HT1080 (cell line): ENCODE results near the gene SPSB1. TPM values are rescaled to one million over a fixed set of nuclear protein-coding genes. Genes with fewer than 3 reads are reported as not detected.

Experiments
- DNase-seq: peaks from one replicate; pipeline ENCODE4 v3.0.0-alpha.2; 2015; ENCODE audit warnings: low read depth
- total RNA-seq: library from RNA; depleted of rRNA; stranded (reverse); fragments of >200 nt; shearing (Covaris generic); gene quantifications from 2 replicates; pipeline ENCODE4 v1.2.3, GENCODE V29; 2014

The SPSB1 gene
- total RNA-seq, 1 experiment from 2014 or later = 18.3 TPM

GRCh38 chr1:9258629-9259028 lies 34.1 kb upstream of the SPSB1 start:
- DNase-seq = no peak

GRCh38 chr1:9260059-9260766 lies 32.5 kb upstream of the SPSB1 start:
- DNase-seq = no peak

DNA sequence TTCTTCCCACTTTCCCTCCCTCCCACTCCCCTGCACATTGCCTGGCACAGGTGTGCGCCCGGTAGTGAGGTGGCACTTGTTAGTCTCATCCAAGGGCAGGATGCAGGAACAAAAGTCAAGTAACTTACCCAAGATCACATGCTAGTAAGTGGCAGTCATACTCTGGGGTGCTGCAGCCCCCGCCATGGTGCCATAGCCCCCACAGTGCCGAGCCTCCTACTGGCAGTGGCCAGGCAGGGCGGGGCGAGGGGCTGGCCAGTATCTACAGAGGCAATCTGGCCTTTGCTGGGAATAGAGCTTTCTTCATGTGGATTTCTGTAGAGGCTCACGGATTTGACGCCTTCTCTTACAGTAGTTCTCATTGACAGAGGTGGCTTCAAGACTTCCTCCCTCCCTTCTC lies 31.2 kb upstream of the SPSB1 start:
- DNase-seq = no peak

DNA sequence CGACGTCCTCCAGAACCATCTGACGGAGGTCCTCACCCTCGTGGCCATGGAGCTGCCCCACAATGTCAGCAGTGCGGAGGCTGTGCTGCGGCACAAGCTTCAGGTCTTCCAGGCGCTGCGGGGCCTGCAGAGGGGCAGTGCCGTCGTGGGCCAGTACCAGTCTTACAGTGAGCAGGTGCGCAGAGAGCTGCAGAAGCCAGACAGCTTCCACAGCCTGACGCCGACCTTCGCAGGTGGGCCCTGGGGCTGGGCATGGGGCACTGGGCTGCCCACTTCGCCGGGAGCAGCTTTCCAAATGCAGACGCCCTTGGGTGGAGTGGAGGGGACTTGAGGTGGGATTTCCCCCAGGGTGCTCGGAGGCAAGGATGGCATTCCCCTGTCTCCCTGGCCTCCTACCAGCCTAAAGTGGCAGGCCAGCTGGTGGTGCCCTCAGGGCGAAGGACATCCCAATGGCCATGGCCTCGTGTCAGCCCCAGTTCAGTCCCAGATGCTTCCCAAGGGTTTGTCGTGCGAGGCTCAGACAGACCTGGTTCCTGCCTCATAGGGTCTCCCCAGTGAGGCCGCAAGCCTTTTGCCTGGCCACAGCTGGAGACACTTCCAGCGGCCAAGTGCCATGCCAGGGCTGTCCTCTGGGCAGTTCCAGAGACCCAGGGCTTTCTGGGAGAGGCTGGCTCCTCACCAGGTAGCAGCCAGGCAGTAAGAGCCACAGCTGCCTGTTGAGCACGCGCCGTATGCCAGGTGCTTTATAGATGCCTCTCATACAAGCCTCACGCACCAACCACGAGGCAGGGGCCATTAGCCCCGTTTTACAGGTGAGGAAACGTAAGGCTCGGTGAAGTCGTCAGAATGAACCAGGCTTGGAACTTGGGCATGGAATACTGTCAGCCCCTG lies 30.4 kb upstream of the SPSB1 start:
- no peak for DNase-seq

DNA sequence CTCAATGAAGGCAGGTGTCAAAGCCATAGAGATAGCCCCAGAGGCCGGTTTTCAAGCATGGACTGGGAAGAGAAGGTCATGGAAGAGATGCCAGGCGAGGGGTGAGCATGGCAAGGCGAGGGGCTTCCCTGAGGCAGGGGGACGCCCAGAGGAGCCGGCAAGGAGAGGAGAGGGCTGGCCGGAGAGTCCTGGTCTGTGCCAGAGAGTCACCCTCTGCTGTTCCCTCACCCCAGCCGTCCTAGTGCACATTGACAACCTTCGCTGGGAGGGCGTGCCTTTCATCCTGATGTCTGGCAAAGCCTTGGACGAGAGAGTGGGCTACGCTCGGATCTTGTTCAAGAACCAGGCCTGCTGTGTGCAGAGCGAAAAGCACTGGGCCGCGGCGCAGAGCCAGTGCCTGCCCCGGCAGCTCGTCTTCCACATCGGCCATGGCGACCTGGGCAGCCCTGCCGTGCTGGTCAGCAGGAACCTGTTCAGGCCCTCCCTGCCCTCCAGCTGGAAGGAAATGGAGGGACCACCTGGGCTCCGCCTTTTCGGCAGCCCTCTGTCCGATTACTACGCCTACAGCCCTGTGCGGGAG lies 29.3 kb upstream of the SPSB1 start:
- no peak for DNase-seq

DNA sequence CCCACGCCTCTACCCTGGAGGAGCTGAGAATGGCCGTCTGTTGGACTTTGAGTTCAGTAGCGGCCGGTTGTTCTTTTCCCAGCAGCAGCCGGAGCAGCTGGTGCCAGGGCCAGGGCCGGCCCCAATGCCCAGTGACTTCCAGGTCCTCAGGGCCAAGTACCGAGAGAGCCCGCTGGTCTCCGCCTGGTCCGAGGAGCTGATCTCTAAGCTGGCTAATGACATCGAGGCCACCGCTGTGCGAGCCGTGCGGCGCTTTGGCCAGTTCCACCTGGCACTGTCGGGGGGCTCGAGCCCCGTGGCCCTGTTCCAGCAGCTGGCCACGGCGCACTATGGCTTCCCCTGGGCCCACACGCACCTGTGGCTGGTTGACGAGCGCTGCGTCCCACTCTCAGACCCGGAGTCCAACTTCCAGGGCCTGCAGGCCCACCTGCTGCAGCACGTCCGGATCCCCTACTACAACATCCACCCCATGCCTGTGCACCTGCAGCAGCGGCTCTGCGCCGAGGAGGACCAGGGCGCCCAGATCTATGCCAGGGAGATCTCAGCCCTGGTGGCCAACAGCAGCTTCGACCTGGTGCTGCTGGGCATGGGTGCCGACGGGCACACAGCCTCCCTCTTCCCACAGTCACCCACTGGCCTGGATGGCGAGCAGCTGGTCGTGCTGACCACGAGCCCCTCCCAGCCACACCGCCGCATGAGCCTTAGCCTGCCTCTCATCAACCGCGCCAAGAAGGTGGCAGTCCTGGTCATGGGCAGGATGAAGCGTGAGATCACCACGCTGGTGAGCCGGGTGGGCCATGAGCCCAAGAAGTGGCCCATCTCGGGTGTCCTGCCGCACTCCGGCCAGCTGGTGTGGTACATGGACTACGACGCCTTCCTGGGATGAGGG lies 28.5 kb upstream of the SPSB1 start:
- no peak for DNase-seq

DNA sequence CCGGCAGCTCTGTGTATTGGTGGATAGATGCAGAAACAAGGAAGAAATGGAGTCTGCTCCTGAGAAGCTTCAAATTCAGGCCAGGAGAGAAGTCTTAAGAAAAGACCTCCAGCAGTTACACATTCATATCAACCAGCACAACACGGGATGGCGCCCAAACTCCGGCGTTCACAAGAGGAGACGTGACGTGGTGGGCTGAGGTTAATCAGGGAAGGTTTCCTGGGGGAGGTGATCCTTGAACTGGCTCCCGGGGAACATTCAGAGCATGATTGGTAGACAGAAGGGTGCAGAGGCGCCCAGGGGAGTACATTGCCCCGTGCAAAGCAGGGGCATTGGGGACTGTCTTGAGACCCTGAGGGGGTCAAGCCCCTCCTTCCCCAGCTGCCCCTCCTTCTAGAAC lies 27.7 kb upstream of the SPSB1 start:
- DNase-seq = no peak

DNA sequence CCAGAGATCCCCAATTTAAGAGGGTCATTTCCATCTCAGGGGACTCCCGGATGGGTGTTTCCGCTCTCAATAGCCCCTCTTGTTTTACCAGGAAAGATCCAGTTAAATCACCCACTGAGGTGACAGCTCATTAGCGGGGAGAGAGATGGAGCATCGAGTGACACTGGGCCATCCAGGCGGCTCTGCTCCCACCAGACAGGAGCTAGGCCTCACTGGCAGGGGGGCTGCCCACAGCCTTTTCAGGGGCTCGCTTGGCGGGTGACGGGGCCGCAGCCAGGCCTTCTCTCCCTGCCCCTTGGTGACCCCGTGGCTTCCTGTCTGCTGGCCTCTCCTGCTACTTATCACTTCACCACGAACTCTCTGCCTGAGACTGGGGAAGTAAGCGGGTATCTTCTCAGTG lies 26.7 kb upstream of the SPSB1 start:
- no peak for DNase-seq

- DNase-seq = no peak
Observed at GRCh38 chr1:9267352-9267686, 25.4 kb upstream of the SPSB1 start.

- no peak for DNase-seq
Observed at GRCh38 chr1:9267827-9268581, 24.7 kb upstream of the SPSB1 start.

GRCh38 chr1:9269078-9269501 lies 23.6 kb upstream of the SPSB1 start:
- DNase-seq = peak; percentile 41

DNA sequence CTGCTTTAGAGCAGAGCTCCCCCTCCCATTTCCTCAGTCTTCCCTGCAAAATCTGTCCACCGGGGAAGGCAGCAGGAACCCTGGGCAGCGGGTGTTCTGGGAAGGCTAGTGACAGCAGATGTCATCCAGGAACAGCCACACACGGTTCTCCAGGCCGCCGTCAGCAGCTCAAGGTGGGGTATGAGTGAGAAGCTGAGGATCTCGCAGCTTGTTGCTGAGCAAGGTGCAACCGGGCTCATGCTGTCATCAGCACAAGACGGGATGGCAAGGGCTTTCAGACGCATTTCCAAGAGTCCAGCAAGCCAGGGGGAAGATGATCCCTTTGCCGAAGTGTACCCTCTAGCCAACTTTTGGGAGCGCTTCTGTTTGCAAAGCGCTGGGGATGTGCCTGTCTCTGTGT lies 23.0 kb upstream of the SPSB1 start:
- DNase-seq = no peak

DNA sequence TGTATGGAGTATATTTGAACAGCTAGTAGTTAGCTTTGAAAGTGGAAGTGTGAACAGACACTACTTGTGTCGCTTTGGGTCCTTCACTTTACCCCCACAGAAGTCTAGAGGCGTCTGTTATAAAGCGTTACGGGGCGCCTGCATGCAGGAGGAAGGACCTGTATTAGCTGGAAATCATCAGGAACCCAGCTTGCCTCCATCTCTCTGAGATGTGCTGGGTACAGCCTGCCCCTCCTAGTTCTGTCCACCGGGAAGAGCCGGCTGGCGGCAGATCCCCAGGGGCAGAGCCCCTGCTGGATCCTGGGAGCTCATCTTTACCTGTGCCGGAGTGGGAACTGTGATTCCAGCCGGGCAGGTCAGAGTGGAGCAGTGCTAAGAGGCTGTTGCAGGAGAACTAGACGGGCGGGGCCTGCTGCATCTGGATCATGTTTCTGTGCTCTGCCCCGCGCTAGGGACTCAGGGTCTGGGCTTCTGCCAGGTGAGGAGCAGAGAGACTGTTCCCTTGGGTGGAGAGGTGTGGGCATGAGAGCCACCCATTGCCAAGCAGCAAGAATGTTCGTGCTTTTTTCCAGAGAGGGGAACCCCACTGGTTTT lies 22.3 kb upstream of the SPSB1 start:
- no peak for DNase-seq

- DNase-seq = no peak
Observed at GRCh38 chr1:9271283-9271682, 21.4 kb upstream of the SPSB1 start.

GRCh38 chr1:9271861-9272595 lies 20.7 kb upstream of the SPSB1 start:
- no peak for DNase-seq

DNA sequence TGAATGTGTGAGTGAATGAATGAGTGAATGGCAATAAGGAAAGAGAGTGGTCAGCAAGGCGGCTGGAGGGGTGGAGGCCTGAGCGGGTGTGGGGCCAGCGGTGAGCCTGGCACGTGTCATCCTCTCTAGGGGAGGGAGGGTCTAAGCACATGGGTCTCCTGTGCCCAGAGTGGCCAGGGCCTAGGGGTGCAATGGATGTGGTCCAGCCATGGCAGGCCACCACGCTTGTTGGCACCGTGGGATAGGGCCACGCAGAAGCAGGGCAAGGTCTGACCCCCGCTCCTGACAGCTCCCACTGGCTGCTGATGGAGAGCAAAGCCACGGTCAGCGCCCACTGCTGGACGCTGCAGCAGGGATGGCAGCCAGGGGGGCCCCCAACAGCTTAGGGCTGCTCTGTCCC lies 19.5 kb upstream of the SPSB1 start:
- DNase-seq = no peak

DNA sequence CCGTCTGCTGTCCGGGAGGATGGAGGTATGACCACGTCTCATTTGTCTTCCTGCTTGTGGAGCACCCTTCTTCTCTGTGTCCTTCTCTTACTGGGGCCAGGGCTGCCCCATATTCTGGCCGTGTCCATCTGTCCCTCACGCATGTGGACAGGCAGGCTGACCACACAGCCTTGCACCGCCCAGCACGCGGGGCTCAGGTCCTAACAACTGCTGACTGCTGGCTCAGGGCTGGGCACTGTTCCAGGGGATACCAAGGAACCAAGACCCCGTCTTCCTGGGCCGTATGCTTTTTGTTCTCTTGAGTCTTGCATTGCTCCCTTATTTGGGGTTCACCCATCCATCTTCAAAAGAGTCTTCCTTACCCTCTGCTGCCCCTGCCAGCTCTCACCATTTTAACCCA lies 17.5 kb upstream of the SPSB1 start:
- no peak for DNase-seq

DNA sequence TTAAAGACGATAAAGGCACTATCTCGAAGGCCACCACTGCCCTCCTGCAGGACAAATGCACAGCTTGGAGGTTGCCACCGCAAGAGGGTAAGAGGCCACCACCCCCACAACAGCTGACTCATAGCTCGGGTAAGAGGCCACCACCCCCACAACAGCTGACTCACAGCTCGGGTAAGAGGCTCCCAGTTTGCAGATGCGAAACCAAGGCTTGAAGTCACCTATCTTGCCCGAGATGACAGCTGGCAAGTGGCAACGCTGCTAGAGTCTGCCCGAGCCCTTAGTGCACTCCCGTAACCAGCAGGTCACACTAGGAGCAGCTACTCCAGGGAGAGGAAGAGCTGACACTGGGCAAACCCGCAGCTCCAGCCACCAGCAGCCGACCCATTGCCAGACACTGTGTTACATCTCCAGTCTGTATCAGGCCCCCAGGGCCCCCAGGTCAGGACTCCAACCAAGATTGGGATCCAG lies 17.1 kb upstream of the SPSB1 start:
- DNase-seq = peak; percentile 82

DNA sequence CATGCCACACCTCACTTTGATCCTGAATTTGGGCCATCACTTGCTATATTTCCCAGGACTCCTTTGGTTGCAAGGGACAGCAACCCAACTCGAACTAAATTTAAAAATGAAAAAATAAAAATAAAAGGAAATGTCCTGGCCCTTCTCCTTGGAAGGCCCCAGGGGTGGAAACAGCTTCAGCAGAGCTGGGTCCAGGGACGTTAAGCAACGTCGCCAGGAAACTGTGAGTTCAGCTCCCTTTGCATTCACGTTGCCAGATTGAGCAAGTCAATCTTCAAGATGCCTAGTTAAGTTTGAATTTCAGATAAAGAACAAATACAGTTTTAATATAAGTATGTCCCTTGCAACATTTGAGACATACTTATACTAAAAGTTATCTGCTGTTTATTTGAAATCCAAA lies 14.6 kb upstream of the SPSB1 start:
- no peak for DNase-seq
